H1 (cell line): Measurements from ENCODE around the gene RNF41. TPM values are rescaled to one million over a fixed set of nuclear protein-coding genes. Genes with fewer than 3 reads are reported as not detected.

Experiments used
- CTCF ChIA-PET: fragments of 300-600 bp; sonication (Branson Sonifier 250); formaldehyde crosslinking; loops from one replicate; lab custom pipeline; 2021; ENCODE audit not compliant: partially characterized antibody; lab: Charles Lee
- POLR2A ChIA-PET: fragments of 300-600 bp; sonication (Branson Sonifier 250); formaldehyde crosslinking; loops from one replicate; lab custom pipeline; 2021; ENCODE audit warnings: inconsistent platforms; ENCODE audit not compliant: partially characterized antibody; lab: Charles Lee
- DNase-seq, 2 experiments: peaks; one replicate each; pipeline versions ENCODE4 v3.0.0 to v3.0.0-alpha.2; 2010 to 2022; ENCODE audit warnings: low spot score in 2 of 2, low read depth in 1 of 2, mixed read lengths in 1 of 2
- FAIRE-seq: peaks from 2 replicates; lab custom pipeline; 2011; peaks lifted over from hg19 to GRCh38; lab: Jason Lieb, UNC
- H2AFZ ChIP-seq: 2 replicates; pipeline ENCODE4 v1.8.1; 2012; ENCODE audit warnings: low read length, inconsistent platforms
- H2AK5ac ChIP-seq: 2 replicates; pipeline ENCODE4 v1.6.1; 2013; ENCODE audit warnings: low read depth, low read length
- H2BK120ac ChIP-seq: replicated peaks from 2 replicates; pipeline ENCODE3; 2013; ENCODE audit warnings: low read depth, low read length, inconsistent platforms
- H2BK12ac ChIP-seq: 2 replicates; pipeline ENCODE4 v1.6.1; 2013; ENCODE audit warnings: low read depth, low read length
- H2BK15ac ChIP-seq: 2 replicates; pipeline ENCODE4 v1.6.1; 2013; ENCODE audit warnings: low read length
- H2BK20ac ChIP-seq: 2 replicates; pipeline ENCODE4 v1.6.1; 2013; ENCODE audit warnings: low read length
- H2BK5ac ChIP-seq: 2 replicates; pipeline ENCODE4 v1.6.1; 2013; ENCODE audit warnings: low read depth, low read length
- H3K14ac ChIP-seq: 2 replicates; pipeline ENCODE4 v1.6.1; 2013; ENCODE audit warnings: inconsistent platforms; ENCODE audit not compliant: insufficient read length
- H3K18ac ChIP-seq: 2 replicates; pipeline ENCODE4 v1.6.1; 2013; ENCODE audit warnings: low read length; ENCODE audit errors: extremely low read depth
- H3K23ac ChIP-seq: 2 replicates; pipeline ENCODE4 v1.6.1; 2013; ENCODE audit warnings: inconsistent platforms; ENCODE audit not compliant: insufficient read length
- H3K23me2 ChIP-seq: 2 replicates; pipeline ENCODE4 v1.6.1; 2013; ENCODE audit warnings: low read depth, low read length
- H3K27ac ChIP-seq: 2 replicates; pipeline ENCODE4 v1.6.1; 2011; ENCODE audit warnings: low read depth, low read length, inconsistent platforms
- H3K27me3 ChIP-seq, 4 experiments: replicated peaks in 1 of 4; 1 replicate in 1 of 4; 2 replicates in 3 of 4; pipeline versions ENCODE4 v1.6.1 to v1.8.1; 2011 to 2013; ENCODE audit warnings: low read length in 3 of 4, mild to moderate bottlenecking in 3 of 4, inconsistent platforms in 2 of 4, mixed read lengths in 2 of 4, moderate library complexity in 1 of 4; ENCODE audit not compliant: control insufficient read depth in 3 of 4, insufficient read depth in 3 of 4; ENCODE audit errors: extremely low read depth in 1 of 4
- H3K36me3 ChIP-seq, 4 experiments: 2 replicates each; pipeline versions ENCODE4 v1.6.1 to v1.8.1; 2011 to 2013; ENCODE audit warnings: mild to moderate bottlenecking in 4 of 4, low read length in 3 of 4, moderate library complexity in 2 of 4, control low read depth in 1 of 4, inconsistent platforms in 1 of 4; ENCODE audit not compliant: insufficient read depth in 4 of 4, control insufficient read depth in 2 of 4
- H3K4ac ChIP-seq: replicated peaks from 2 replicates; pipeline ENCODE3; 2013; ENCODE audit warnings: low read length, low read depth, mixed read lengths, inconsistent platforms; ENCODE audit not compliant: insufficient read length
- H3K4me1 ChIP-seq, 4 experiments: replicated peaks in 1 of 4; 1 replicate in 1 of 4; 2 replicates in 3 of 4; pipeline versions ENCODE4 v1.6.1 to v1.8.1; 2011 to 2013; ENCODE audit warnings: low read length in 3 of 4, inconsistent platforms in 2 of 4, mixed read lengths in 1 of 4; ENCODE audit not compliant: insufficient read depth in 4 of 4, control insufficient read depth in 3 of 4
- H3K4me2 ChIP-seq, 2 experiments: 2 replicates each; pipeline versions ENCODE4 v1.6.1 to v1.8.1; 2011 to 2013; ENCODE audit warnings: low read depth in 2 of 2, low read length in 2 of 2, control low read depth in 1 of 2, inconsistent platforms in 1 of 2, mild to moderate bottlenecking in 1 of 2; ENCODE audit not compliant: insufficient read depth in 1 of 2
- H3K4me3 ChIP-seq, 4 experiments: fragments of 200-600, 300-600 bp in 1 of 4; sonication (generic), shearing (Covaris generic), sonication (Bioruptor Twin) in 1 of 4; 2 replicates each; pipeline versions ENCODE4 v1.5.1 to v1.8.1; 2011 to 2016; ENCODE audit warnings: low read length in 4 of 4, low read depth in 3 of 4, control low read depth in 2 of 4, inconsistent platforms in 2 of 4, mild to moderate bottlenecking in 2 of 4, mixed read lengths in 1 of 4, moderate library complexity in 1 of 4; ENCODE audit not compliant: insufficient read depth in 2 of 4; ENCODE audit errors: extremely low read depth in 1 of 4
- H3K56ac ChIP-seq: replicated peaks from 2 replicates; pipeline ENCODE3; 2013; ENCODE audit warnings: low read depth, mild to moderate bottlenecking, mixed read lengths, low read length, inconsistent platforms; ENCODE audit not compliant: insufficient read length
- H3K79me1 ChIP-seq: 2 replicates; pipeline ENCODE4 v1.6.1; 2013; ENCODE audit warnings: low read depth, low read length, control low read depth
- H3K79me2 ChIP-seq, 2 experiments: 2 replicates each; pipeline versions ENCODE4 v1.6.1 to v1.8.1; 2012 to 2013; ENCODE audit warnings: low read length in 2 of 2, mild to moderate bottlenecking in 2 of 2, inconsistent platforms in 1 of 2; ENCODE audit not compliant: insufficient read depth in 2 of 2, control insufficient read depth in 1 of 2
- H3K9ac ChIP-seq, 4 experiments: replicated peaks in 1 of 4; 1 replicate in 1 of 4; 2 replicates in 3 of 4; pipeline versions ENCODE4 v1.6.1 to v1.8.1; 2011 to 2013; ENCODE audit warnings: low read depth in 3 of 4, low read length in 3 of 4, control low read depth in 2 of 4, mild to moderate bottlenecking in 2 of 4, moderate library complexity in 2 of 4, inconsistent platforms in 1 of 4; ENCODE audit errors: extremely low read depth in 1 of 4
- H3K9me3 ChIP-seq, 2 experiments: 2 replicates each; pipeline versions ENCODE4 v1.6.1 to v1.8.1; 2012 to 2013; ENCODE audit warnings: mild to moderate bottlenecking in 2 of 2, moderate library complexity in 2 of 2, control low read depth in 1 of 2, inconsistent platforms in 1 of 2, low read depth in 1 of 2, low read length in 1 of 2, mixed read lengths in 1 of 2; ENCODE audit not compliant: insufficient read depth in 2 of 2
- H4K20me1 ChIP-seq, 2 experiments: replicated peaks in 1 of 2; 2 replicates each; pipeline versions ENCODE3 to v1.8.1; 2011 to 2013; ENCODE audit warnings: inconsistent platforms in 2 of 2, low read length in 2 of 2, mild to moderate bottlenecking in 1 of 2; ENCODE audit not compliant: insufficient read depth in 2 of 2, control insufficient read depth in 1 of 2
- H4K5ac ChIP-seq: 2 replicates; pipeline ENCODE4 v1.6.1; 2013; ENCODE audit warnings: low read length, low read depth, mixed read lengths, inconsistent platforms; ENCODE audit not compliant: insufficient read length
- H4K8ac ChIP-seq: 2 replicates; pipeline ENCODE4 v1.8.0; 2013; ENCODE audit warnings: mild to moderate bottlenecking, moderate library complexity, low read length, inconsistent platforms; ENCODE audit not compliant: insufficient read depth; ENCODE audit errors: extremely low read depth
- H4K91ac ChIP-seq: replicated peaks from 2 replicates; pipeline ENCODE3; 2013; ENCODE audit warnings: low read length, mixed read lengths, inconsistent platforms; ENCODE audit not compliant: insufficient read length
- ATF3 ChIP-seq: IDR thresholded peaks from 2 replicates; pipeline ENCODE4 v1.6.1; 2011; ENCODE audit warnings: low read depth, mild to moderate bottlenecking, low read length; ENCODE audit not compliant: insufficient read depth
- BCL11A ChIP-seq, 2 experiments: IDR thresholded peaks; one replicate each; pipeline ENCODE4 v1.6.1; 2011; ENCODE audit warnings: low read depth in 2 of 2, low read length in 2 of 2, mild to moderate bottlenecking in 2 of 2
- CEBPB ChIP-seq: IDR thresholded peaks from 2 replicates; pipeline ENCODE4 v1.6.1; 2012; ENCODE audit warnings: low read depth, low read length
- CREB1 ChIP-seq: IDR thresholded peaks from 2 replicates; pipeline ENCODE4 v1.6.1; 2012; ENCODE audit warnings: inconsistent platforms
- GTF2F1 ChIP-seq: IDR thresholded peaks from 2 replicates; pipeline ENCODE4 v1.6.1; 2012; ENCODE audit warnings: low read depth, low read length, improper control_type of control experiment, borderline replicate concordance
- KDM1A ChIP-seq: fragments of 200-600, 300-600 bp; sonication (generic); IDR thresholded peaks from 2 replicates; pipeline ENCODE4 v1.7.1; 2016; ENCODE audit warnings: mild to moderate bottlenecking, low read length, borderline replicate concordance
- MAX ChIP-seq: IDR thresholded peaks from 2 replicates; pipeline ENCODE4 v1.6.1; 2012; ENCODE audit warnings: inconsistent platforms
- RAD21 ChIP-seq, 2 experiments: IDR thresholded peaks in 1 of 2; conservative IDR thresholded peaks in 1 of 2; 2 replicates each; pipeline ENCODE4 v1.6.1; 2011; ENCODE audit warnings: low read depth in 2 of 2, low read length in 2 of 2, improper control_type of control experiment in 1 of 2, inconsistent platforms in 1 of 2, mild to moderate bottlenecking in 1 of 2, moderate library complexity in 1 of 2
- SRF ChIP-seq: IDR thresholded peaks from 2 replicates; pipeline ENCODE4 v1.6.1; 2011; ENCODE audit warnings: mild to moderate bottlenecking, low read depth, low read length, moderate library complexity
- TEAD4 ChIP-seq: IDR thresholded peaks from 2 replicates; pipeline ENCODE4 v1.6.1; 2012; ENCODE audit warnings: low read depth, low read length, inconsistent platforms, mixed read lengths
- WGBS, 2 experiments: shearing (Covaris generic) in 1 of 2; methylation state at CpG; one replicate each; pipeline versions ENCODE4 v1.1.6 to v1.1.7; 2013 to 2015; ENCODE audit warnings: low lambda C conversion rate in 2 of 2, mixed read lengths in 2 of 2, inconsistent platforms in 1 of 2, low coverage in 1 of 2, missing lambda C conversion rate in 1 of 2; ENCODE audit not compliant: insufficient replicate concordance in 2 of 2, insufficient coverage in 1 of 2, insufficient read length in 1 of 2; ENCODE audit errors: extremely low coverage in 1 of 2, missing lambda C conversion rate in 1 of 2; 5-methylcytosine and 5-hydroxymethylcytosine counted together
- polyA plus RNA-seq, 7 experiments: library from polyadenylated mRNA; depleted of rRNA in 3 of 7; stranded (reverse) in 5 of 7; unstranded in 2 of 7; fragments of >200 nt in 5 of 7; fragments of 200-250 nt in 2 of 7; gene quantifications; 1 replicate in 5 of 7; 2 replicates in 1 of 7; 4 replicates in 1 of 7; pipeline versions ENCODE4 v1.2.1 to v1.2.3, GENCODE V29; 2011 to 2013; ENCODE audit warnings: missing spikeins in 2 of 7, mixed read lengths in 2 of 7
- total RNA-seq: library from RNA; stranded (reverse); fragmentation: NEBNext Ultra II Directional; extraction: Animal tissue kit (Norgen Biotek cat#: 25700); gene quantifications from 2 replicates; pipeline ENCODE4 v1.2.1, GENCODE V29; 2021

RNF41 gene
- total and polyA plus RNA-seq, 2 of the 8 experiments (the other 6 are each of a cell fraction or from before 2014, with no cell fraction given): 55.5 to 98.6 TPM

DNA sequence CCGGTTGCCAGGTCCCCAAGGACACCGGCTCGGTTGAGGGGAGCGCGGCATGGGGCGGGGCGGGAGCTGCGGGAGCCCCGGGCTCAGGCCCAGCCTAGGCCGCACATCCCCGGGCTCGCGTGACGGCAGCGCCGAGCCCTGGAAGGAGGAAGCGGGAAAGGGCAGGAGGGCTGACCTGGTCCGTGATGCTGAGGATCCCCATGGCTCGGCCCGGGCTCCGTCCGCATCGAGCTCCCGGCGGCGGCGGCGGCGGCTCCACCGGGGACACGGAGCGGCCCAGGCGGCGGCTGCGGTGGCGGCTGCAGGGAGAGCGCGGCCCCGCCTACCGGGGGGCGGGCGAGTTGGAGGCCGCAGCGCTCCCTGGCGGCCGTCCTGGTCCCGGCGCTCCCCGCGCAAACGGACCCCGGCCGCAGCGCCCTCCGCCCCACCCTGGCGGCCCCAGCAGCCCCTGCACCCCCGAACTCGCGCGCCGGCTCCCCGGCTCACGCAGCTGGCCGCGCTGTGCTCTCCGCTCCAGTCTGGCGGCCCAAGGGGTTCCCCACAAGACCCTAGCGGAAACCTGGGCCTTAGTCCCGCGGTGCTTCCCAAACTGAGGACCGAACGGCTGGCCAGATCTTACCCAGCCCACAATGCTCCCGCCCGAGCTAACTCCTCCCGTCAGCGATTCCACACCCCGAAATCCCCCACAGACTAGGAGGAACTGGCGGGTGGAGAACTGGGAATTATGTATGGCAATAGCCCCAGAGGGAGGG lies 36.5 kb upstream of the RNF41 start, which contains the start of gene ANKRD52:
Gene ANKRD52, minus strand, starts transcription at position 317 of the 752 bp plus-strand sequence. Its CDS starts 115 bp downstream, at position 202.
- peak in 1 of 2 experiments; percentile 89 for DNase-seq
- TF ChIP-seq MAX (peak; percentile 5; the same call in 1 of the 2 replicates), TEAD4 (no peak), SRF (no peak), RAD21 (IDR thresholded peaks at IDR 0.05 in 1 of 2, conservative IDR thresholded peaks at IDR 0.05 in 1 of 2; ENCODE audit: low read depth in 2 of 2, low read length in 2 of 2) (peak in 1 of 2 experiments; percentile 38; a peak in 2 of 4 replicates), ATF3 (no peak), GTF2F1 (no peak), CREB1 (0 out of 2 replicates have a peak, but pooled peaks have one; percentile 5), CEBPB (no peak), KDM1A (no peak), BCL11A (IDR thresholded peaks at IDR 0.05; ENCODE audit: low read depth in 2 of 2, low read length in 2 of 2) (no peak)

More for the DNA sequence above, 36.5 kb upstream of the RNF41 start, which contains the start of gene ANKRD52:
- 1% methylated on average over 21 of the region's 78 CpGs; no CpG with 5 or more reads in 1 of the 2 experiments for WGBS, 2 experiments
- no peak within 1 kb of the TSS for H3K14ac ChIP-seq
- H2BK12ac ChIP-seq: no peak within 1 kb of the TSS
- no peaks in the 10 kb centered on the region for H3K9me3 ChIP-seq
- peaks cover 8 to 17% (median 13%) of the 10 kb centered on the region in 4 experiments for H3K4me1 ChIP-seq
- no peak within 1 kb of the TSS for H2AK5ac ChIP-seq
- peak within 1 kb of the TSS; percentile 62 for H3K56ac ChIP-seq
- no peak within 1 kb of the TSS for H2BK120ac ChIP-seq
- peak within 1 kb of the TSS; percentile 60 to 65 (median 62); a peak in 6 of 7 replicates for H3K9ac ChIP-seq
- ChIA-PET CTCF (interaction anchor here (0.6 to 6.4 kb wide), 26 partner anchors 8 to 1502 kb away, joined by 3 to 47 read pairs (median 6); partner anchors contain the start of genes COQ10A, IL23A, RNF41 and SMARCC2), POLR2A (interaction anchor here (0.6 to 3.8 kb wide), 28 partner anchors 9 to 818 kb away, joined by 3 to 41 read pairs (median 4); partner anchors contain the start of genes CNPY2, COQ10A, CS and ERBB3)
- H3K79me2 ChIP-seq: peaks cover 0 to 8% of the 10 kb centered on the region in 2 experiments; a peak in 1 of 4 replicates
- peaks cover 5 to 6% of the 10 kb centered on the region in 2 experiments for H4K20me1 ChIP-seq
- peak within 1 kb of the TSS; percentile 89 for H2AFZ ChIP-seq
- H3K23ac ChIP-seq: no peak within 1 kb of the TSS
- H3K4me2 ChIP-seq: peak within 1 kb of the TSS; percentile 83 to 89
- peak within 1 kb of the TSS; percentile 15; the same call in 1 of the 2 replicates for H4K8ac ChIP-seq
- H2BK5ac ChIP-seq: peak within 1 kb of the TSS; percentile 90
- no peaks in the 10 kb centered on the region for H3K27me3 ChIP-seq
- no peak within 1 kb of the TSS for H4K91ac ChIP-seq
- H3K18ac ChIP-seq: peak within 1 kb of the TSS; percentile 95
- H3K4ac ChIP-seq: peak within 1 kb of the TSS; percentile 63
- peaks cover 11 to 31% (median 16%) of the 10 kb centered on the region in 4 experiments for H3K36me3 ChIP-seq
- peak within 1 kb of the TSS; percentile 78 for H4K5ac ChIP-seq
- H2BK20ac ChIP-seq: no peak within 1 kb of the TSS
- H3K4me3 ChIP-seq: peak within 1 kb of the TSS; percentile 60 to 96 (median 88)
- no peak within 1 kb of the TSS for H3K27ac ChIP-seq
- peak within 1 kb of the TSS; percentile 61; the same call in 1 of the 2 replicates for H2BK15ac ChIP-seq
- H3K79me1 ChIP-seq: peaks cover 7% of the 10 kb centered on the region
- peaks cover 11% of the 10 kb centered on the region; the same call in 1 of the 2 replicates for H3K23me2 ChIP-seq
- no peak for FAIRE-seq
